ENCODE measurements around the gene CCDC106.
A peak's percentile ranks its signal among the peaks of the same experiment; 100 is the strongest.

Gene CCDC106

DNA sequence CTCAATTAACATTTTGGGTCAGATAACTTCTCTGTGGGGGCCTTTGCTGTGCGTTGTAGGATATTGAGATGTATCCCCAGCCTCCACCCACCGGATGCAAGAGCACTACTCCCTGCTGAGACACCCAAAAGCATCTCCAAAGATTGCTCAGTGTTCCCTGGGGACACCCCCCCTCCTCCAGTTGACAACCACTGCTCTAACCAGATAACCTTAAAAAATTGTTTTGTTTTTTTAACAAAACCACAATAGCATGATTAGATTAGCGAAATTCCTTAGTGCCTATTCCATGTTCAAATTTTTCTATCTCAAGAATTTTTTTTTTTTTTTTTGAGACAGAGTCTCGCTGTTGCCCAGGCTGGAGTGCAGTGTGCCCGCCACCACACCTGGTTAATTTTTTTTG lies 24.4 kb downstream of the CCDC106 start:
- H4K20me1 ChIP-seq (ENCODE audit: insufficient read depth, low read length), result no peaks in the 10 kb centered on the region
- H3K9me2 ChIP-seq (ENCODE audit: low read depth, low read length), result no peaks in the 10 kb centered on the region
- H3K9ac ChIP-seq (ENCODE audit: low read length), result no peak overlapping the region
- H3K79me2 ChIP-seq (ENCODE audit: insufficient read depth, low read length), result peaks cover 20% of the 10 kb centered on the region
- H3F3A ChIP-seq (ENCODE audit: insufficient read depth, low read length), result no peaks in the 10 kb centered on the region; the same call in 1 of the 2 replicates
- no peaks in the 10 kb centered on the region for H3K27me3 ChIP-seq (ENCODE audit: insufficient read depth, low read length)
- no peak overlapping the region for H3K4me3 ChIP-seq (ENCODE audit: low read depth, low read length, poor library complexity, severe bottlenecking)
- H3K36me3 ChIP-seq (ENCODE audit: insufficient read depth, low read length), result peaks cover 64% of the 10 kb centered on the region
- H3K4me2 ChIP-seq (ENCODE audit: low read length), result no peak overlapping the region
- H3K4me1 ChIP-seq (ENCODE audit: insufficient read depth, low read length, severe bottlenecking), result peaks cover 43% of the 10 kb centered on the region
- no peaks in the 10 kb centered on the region for H3K9me3 ChIP-seq (ENCODE audit: low read length)
- H3K27ac ChIP-seq (ENCODE audit: low read depth, low read length, poor library complexity, severe bottlenecking), result no peak overlapping the region
- H2AFZ ChIP-seq (ENCODE audit: low read length), result no peak overlapping the region
- no peak for TF ChIP-seq EZH2 (IDR thresholded peaks at IDR 0.05; ENCODE audit: borderline replicate concordance, low read length)
- TF ChIP-seq, protein P1, sequence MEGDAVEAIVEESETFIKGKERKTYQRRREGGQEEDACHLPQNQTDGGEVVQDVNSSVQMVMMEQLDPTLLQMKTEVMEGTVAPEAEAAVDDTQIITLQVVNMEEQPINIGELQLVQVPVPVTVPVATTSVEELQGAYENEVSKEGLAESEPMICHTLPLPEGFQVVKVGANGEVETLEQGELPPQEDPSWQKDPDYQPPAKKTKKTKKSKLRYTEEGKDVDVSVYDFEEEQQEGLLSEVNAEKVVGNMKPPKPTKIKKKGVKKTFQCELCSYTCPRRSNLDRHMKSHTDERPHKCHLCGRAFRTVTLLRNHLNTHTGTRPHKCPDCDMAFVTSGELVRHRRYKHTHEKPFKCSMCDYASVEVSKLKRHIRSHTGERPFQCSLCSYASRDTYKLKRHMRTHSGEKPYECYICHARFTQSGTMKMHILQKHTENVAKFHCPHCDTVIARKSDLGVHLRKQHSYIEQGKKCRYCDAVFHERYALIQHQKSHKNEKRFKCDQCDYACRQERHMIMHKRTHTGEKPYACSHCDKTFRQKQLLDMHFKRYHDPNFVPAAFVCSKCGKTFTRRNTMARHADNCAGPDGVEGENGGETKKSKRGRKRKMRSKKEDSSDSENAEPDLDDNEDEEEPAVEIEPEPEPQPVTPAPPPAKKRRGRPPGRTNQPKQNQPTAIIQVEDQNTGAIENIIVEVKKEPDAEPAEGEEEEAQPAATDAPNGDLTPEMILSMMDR (IDR thresholded peaks at IDR 0.05; ENCODE audit: low read length), result no peak

- Histone ChIP-seq H3K36me3 (ENCODE audit: insufficient read depth, low read length) (peaks cover 55% of the 10 kb centered on the region), H3K4me2 (ENCODE audit: low read length) (peak overlapping the region; percentile 1; the same call in 1 of the 2 replicates), H3K4me1 (ENCODE audit: insufficient read depth, low read length, severe bottlenecking) (peaks cover 53% of the 10 kb centered on the region), H3K27ac (ENCODE audit: low read depth, low read length, poor library complexity, severe bottlenecking) (peak overlapping the region; percentile 51), H3F3A (ENCODE audit: insufficient read depth, low read length) (no peaks in the 10 kb centered on the region; the same call in 1 of the 2 replicates), H3K4me3 (ENCODE audit: low read depth, low read length, poor library complexity, severe bottlenecking) (no peak overlapping the region), H4K20me1 (ENCODE audit: insufficient read depth, low read length) (no peaks in the 10 kb centered on the region), H3K9me3 (ENCODE audit: low read length) (no peaks in the 10 kb centered on the region), H3K9ac (ENCODE audit: low read length) (no peak overlapping the region; the same call in 1 of the 2 replicates), H2AFZ (ENCODE audit: low read length) (no peak overlapping the region), H3K9me2 (ENCODE audit: low read depth, low read length) (no peaks in the 10 kb centered on the region), H3K79me2 (ENCODE audit: insufficient read depth, low read length) (peaks cover 24% of the 10 kb centered on the region), H3K27me3 (ENCODE audit: insufficient read depth, low read length) (no peaks in the 10 kb centered on the region)
- TF ChIP-seq EZH2 (IDR thresholded peaks at IDR 0.05; ENCODE audit: borderline replicate concordance, low read length), result no peak
- TF ChIP-seq, protein P1 (IDR thresholded peaks at IDR 0.05; ENCODE audit: low read length), result no peak
These were observed 25.5 kb downstream of the CCDC106 start for GRCh38 chr19:55673465-55673864.

GRCh38 chr19:55673889-55674288 lies 25.9 kb downstream of the CCDC106 start:
- Histone ChIP-seq H2AFZ (ENCODE audit: low read length) (no peak overlapping the region), H3K36me3 (ENCODE audit: insufficient read depth, low read length) (peaks cover 55% of the 10 kb centered on the region), H3K4me2 (ENCODE audit: low read length) (peak overlapping the region; percentile 1; the same call in 1 of the 2 replicates), H3K4me1 (ENCODE audit: insufficient read depth, low read length, severe bottlenecking) (peaks cover 58% of the 10 kb centered on the region), H3K4me3 (ENCODE audit: low read depth, low read length, poor library complexity, severe bottlenecking) (peak overlapping the region; percentile 97), H3K27ac (ENCODE audit: low read depth, low read length, poor library complexity, severe bottlenecking) (peak overlapping the region; percentile 51), H3K9me3 (ENCODE audit: low read length) (no peaks in the 10 kb centered on the region), H4K20me1 (ENCODE audit: insufficient read depth, low read length) (no peaks in the 10 kb centered on the region), H3K79me2 (ENCODE audit: insufficient read depth, low read length) (peaks cover 24% of the 10 kb centered on the region), H3K27me3 (ENCODE audit: insufficient read depth, low read length) (no peaks in the 10 kb centered on the region), H3K9ac (ENCODE audit: low read length) (no peak overlapping the region), H3F3A (ENCODE audit: insufficient read depth, low read length) (no peaks in the 10 kb centered on the region; the same call in 1 of the 2 replicates), H3K9me2 (ENCODE audit: low read depth, low read length) (no peaks in the 10 kb centered on the region)
- TF ChIP-seq, protein P1 (IDR thresholded peaks at IDR 0.05; ENCODE audit: low read length), result no peak
- no peak for TF ChIP-seq EZH2 (IDR thresholded peaks at IDR 0.05; ENCODE audit: borderline replicate concordance, low read length)
